HepG2 (cell line): ENCODE data around the gene PNPLA2. TPM values are rescaled to one million over a fixed set of nuclear protein-coding genes. Genes with fewer than 3 reads are reported as not detected.

ENCODE experiments used
- DNMT3B ChIP-seq: conservative IDR thresholded peaks from 2 replicates; pipeline ENCODE4 v1.6.1; 2016; ENCODE audit warnings: missing biosample characterization, control low read depth
- HNRNPL ChIP-seq: fragments of 200-400 bp; formaldehyde crosslinking; IDR thresholded peaks from 2 replicates; pipeline ENCODE4 v1.6.1; 2017; ENCODE audit warnings: mild to moderate bottlenecking, low read depth, low read length
- HOXA7 ChIP-seq: sonication (generic); formaldehyde crosslinking; IDR thresholded peaks from 2 replicates; pipeline ENCODE4 v1.8.1; 2022; ENCODE audit warnings: mild to moderate bottlenecking, missing genetic modification reagents, moderate library complexity
- KLF12 ChIP-seq: sonication (generic); formaldehyde crosslinking; IDR thresholded peaks from 2 replicates; pipeline ENCODE4 v1.4.0; 2020; ENCODE audit warnings: missing genetic modification reagents, borderline replicate concordance
- MEF2D ChIP-seq: sonication (generic); formaldehyde crosslinking; IDR thresholded peaks from 2 replicates; pipeline ENCODE4 v1.5.1; 2020; ENCODE audit warnings: mild to moderate bottlenecking, missing genetic modification reagents
- PHF8 ChIP-seq: sonication (generic); formaldehyde crosslinking; IDR thresholded peaks from 2 replicates; pipeline ENCODE4 v1.5.0; 2020; ENCODE audit warnings: missing genetic modification reagents
- PRDM15 ChIP-seq: sonication (generic); formaldehyde crosslinking; IDR thresholded peaks from 2 replicates; pipeline ENCODE4 v1.4.0; 2020; ENCODE audit warnings: missing genetic modification reagents
- SKIL ChIP-seq: sonication (generic); formaldehyde crosslinking; IDR thresholded peaks from 2 replicates; pipeline ENCODE4 v1.8.0; 2022; ENCODE audit warnings: missing genetic modification reagents, mild to moderate bottlenecking, moderate library complexity, borderline replicate concordance
- SRF ChIP-seq: IDR thresholded peaks from 2 replicates; pipeline ENCODE4 v1.6.1; 2011; ENCODE audit warnings: mild to moderate bottlenecking, low read depth, low read length, moderate library complexity
- TEAD2 ChIP-seq: sonication (generic); formaldehyde crosslinking; IDR thresholded peaks from 2 replicates; pipeline ENCODE4 v1.9.0; 2021; ENCODE audit warnings: missing genetic modification reagents
- TMF1 ChIP-seq: sonication (generic); formaldehyde crosslinking; IDR thresholded peaks from 2 replicates; pipeline ENCODE4 v1.8.1; 2022; ENCODE audit warnings: low read depth, missing genetic modification reagents
- ZBTB38 ChIP-seq: sonication (generic); formaldehyde crosslinking; IDR thresholded peaks from 2 replicates; pipeline ENCODE4 v1.5.1; 2020; ENCODE audit warnings: mild to moderate bottlenecking, missing genetic modification reagents
- ZNF225 ChIP-seq: sonication (generic); formaldehyde crosslinking; IDR thresholded peaks from 2 replicates; pipeline ENCODE4 v1.4.0; 2020; ENCODE audit warnings: mild to moderate bottlenecking, missing genetic modification reagents
- ZNF496 ChIP-seq: sonication (generic); formaldehyde crosslinking; IDR thresholded peaks from 2 replicates; pipeline ENCODE4 v1.8.1; 2023; ENCODE audit warnings: mild to moderate bottlenecking, moderate library complexity, missing genetic modification reagents; ENCODE audit not compliant: insufficient replicate concordance
- ZNF512B ChIP-seq: sonication (generic); formaldehyde crosslinking; IDR thresholded peaks from 2 replicates; pipeline ENCODE4 v1.5.1; 2020; ENCODE audit warnings: missing genetic modification reagents, mild to moderate bottlenecking, borderline replicate concordance
- ZNF567 ChIP-seq: sonication (generic); formaldehyde crosslinking; IDR thresholded peaks from 2 replicates; pipeline ENCODE4 v1.8.1; 2023; ENCODE audit warnings: mild to moderate bottlenecking, missing genetic modification reagents, borderline replicate concordance
- ZNF724P ChIP-seq: sonication (generic); formaldehyde crosslinking; IDR thresholded peaks from 2 replicates; pipeline ENCODE4 v1.8.0; 2022; ENCODE audit warnings: missing genetic modification reagents, borderline replicate concordance
- ZNF747 ChIP-seq: sonication (generic); formaldehyde crosslinking; IDR thresholded peaks from 2 replicates; pipeline ENCODE4 v1.8.1; 2023; ENCODE audit warnings: missing genetic modification reagents, mild to moderate bottlenecking, borderline replicate concordance
- ZNF749 ChIP-seq: sonication (generic); formaldehyde crosslinking; IDR thresholded peaks from 2 replicates; pipeline ENCODE4 v1.8.0; 2022; ENCODE audit warnings: mild to moderate bottlenecking, missing genetic modification reagents, moderate library complexity, borderline replicate concordance
- polyA plus RNA-seq, 8 experiments: library from polyadenylated mRNA; depleted of rRNA in 3 of 8; stranded (reverse) in 7 of 8; unstranded in 1 of 8; fragments of >200 nt; fragmentation: Illumina TruSeq in 4 of 8; extraction: Trizol in 4 of 8; gene quantifications; 2 replicates each; pipeline versions ENCODE4 v1.2.1 to v1.2.3, GENCODE V29; 2011 to 2016; ENCODE audit warnings: low read depth in 4 of 8, missing spikeins in 1 of 8, mixed read lengths in 1 of 8; ENCODE audit not compliant: insufficient read depth in 1 of 8
- total RNA-seq, 5 experiments: library from RNA; depleted of rRNA; stranded (reverse); fragments of >200 nt; fragmentation: Illumina TruSeq; extraction: Trizol; gene quantifications; 2 replicates each; pipeline ENCODE4 v1.2.3, GENCODE V29; 2016; ENCODE audit warnings: low read depth in 1 of 5

PNPLA2 gene
- total and polyA plus RNA-seq, 2 of the 13 experiments (the other 11 are each of a cell fraction or from before 2014, with no cell fraction given), result 10.5 to 43.2 TPM

GRCh38 chr11:830295-831117 lies 11.8 kb downstream of the PNPLA2 start (continued):
- TF ChIP-seq ZNF512B (0 out of 2 replicates have a peak, but pooled peaks have one; percentile 54), KLF12 (CRISPR knock-in tag) (no peak), ZNF225 (no peak), PRDM15 (no peak), ZNF749 (CRISPR knock-in tag) (no peak), PHF8 (CRISPR knock-in tag) (peak; percentile 51; the same call in 1 of the 2 replicates), SRF (no peak), ZNF724P (0 out of 2 replicates have a peak, but pooled peaks have one; percentile 59), TMF1 (CRISPR knock-in tag) (peak; percentile 59; the same call in 1 of the 2 replicates), ZNF747 (peak; percentile 58; the same call in 1 of the 2 replicates), TEAD2 (no peak), ZNF567 (no peak), ZNF496 (CRISPR knock-in tag) (no peak), ZBTB38 (CRISPR knock-in tag) (no peak), HOXA7 (CRISPR knock-in tag) (no peak), SKIL (peak; percentile 43; the same call in 1 of the 2 replicates), DNMT3B (CRISPR knock-in tag) (no peak), HNRNPL (no peak), MEF2D (CRISPR knock-in tag) (0 out of 2 replicates have a peak, but pooled peaks have one; percentile 28)
